Caki2 (cell line): Measurements from ENCODE around the gene MARCHF3. TPM values are rescaled to one million over a fixed set of nuclear protein-coding genes. Genes with fewer than 3 reads are reported as not detected.
A peak's percentile ranks its signal among the peaks of the same experiment; 100 is the strongest.
"Not testable (repeated sequence)": the region's sequence is repeated elsewhere in the genome, so short reads cannot be mapped to it uniquely, and the experiment has no call there.

Source experiments
- DNase-seq: peaks from one replicate; pipeline ENCODE4 v3.0.0-alpha.2; 2015; ENCODE audit warnings: low read depth
- in situ Hi-C: cut with HindIII; loops from 2 replicates; pipeline ENCODE4 v1.10.0; 2016; ENCODE audit warnings: low sequenced_read_pairs, low pct_unique_long_range_greater_than_20kb, mixed read lengths
- total RNA-seq: library from RNA; depleted of rRNA; stranded (reverse); fragments of >200 nt; shearing (Covaris generic); gene quantifications from 2 replicates; pipeline ENCODE4 v1.2.3, GENCODE V29; 2014; ENCODE audit warnings: low replicate concordance

MARCHF3 gene
- total RNA-seq, 1 experiment from 2014 or later = 2.0 TPM

DNA sequence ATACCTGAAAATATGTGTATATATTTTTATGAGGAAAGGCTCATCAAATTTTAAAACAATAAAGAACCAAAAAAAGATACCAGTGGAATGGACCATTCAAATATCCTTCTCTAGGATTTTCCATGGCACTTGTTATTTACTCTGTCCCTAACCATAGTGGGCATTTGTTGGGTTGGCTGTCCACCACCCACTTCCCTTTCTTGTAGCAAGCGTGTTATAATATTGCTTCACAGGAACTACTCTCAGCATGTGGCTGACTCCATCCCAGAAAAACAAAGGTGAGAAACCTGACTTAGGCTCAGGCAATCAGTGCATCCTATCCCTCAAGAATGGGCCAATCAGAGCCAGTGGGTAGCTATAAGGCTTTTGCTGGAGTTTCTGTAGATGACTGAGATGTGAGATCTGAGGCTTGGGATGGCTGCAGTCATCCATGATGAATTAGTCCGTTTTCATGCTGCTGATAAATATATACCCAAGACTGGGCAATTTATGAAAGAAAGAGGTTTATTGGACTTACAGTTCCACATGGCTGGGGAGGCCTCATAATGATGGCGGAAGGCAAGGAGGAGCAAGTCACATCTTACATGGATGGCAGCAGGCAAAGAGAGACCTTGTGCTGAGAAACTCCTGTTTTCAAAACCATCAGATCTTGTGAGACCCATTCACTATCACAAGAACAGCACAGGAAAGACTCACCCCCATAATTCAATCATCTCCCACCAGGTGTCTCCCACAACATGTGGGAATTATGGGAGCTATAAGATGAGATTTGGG lies 25.7 kb upstream of the MARCHF3 start:
- no peak for DNase-seq
- in situ Hi-C loops = no loop called here

DNA sequence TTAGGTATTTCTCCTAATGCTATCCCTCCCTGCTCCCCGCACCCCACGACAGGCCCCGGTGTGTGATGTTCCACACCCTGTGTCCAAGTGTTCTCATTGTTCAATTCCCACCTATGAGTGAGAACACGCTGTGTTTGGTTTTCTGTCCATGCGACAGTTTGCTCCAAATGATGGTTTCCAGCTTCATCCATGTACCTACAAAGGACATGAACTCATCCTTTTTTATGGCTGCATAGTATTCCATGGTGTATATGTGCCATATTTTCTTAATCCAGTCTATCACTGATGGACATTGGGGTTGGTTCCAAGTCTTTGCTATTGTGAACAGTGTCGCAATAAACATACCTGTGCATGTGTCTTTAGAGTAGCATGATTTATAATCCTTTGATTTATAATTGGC lies 23.2 kb upstream of the MARCHF3 start:
- DNase-seq, in situ Hi-C loops: not testable (repeated sequence)

- in situ Hi-C loops = no loop called here
- no peak for DNase-seq
Observed at GRCh38 chr5:127053049-127053448, 22.7 kb upstream of the MARCHF3 start.

DNA sequence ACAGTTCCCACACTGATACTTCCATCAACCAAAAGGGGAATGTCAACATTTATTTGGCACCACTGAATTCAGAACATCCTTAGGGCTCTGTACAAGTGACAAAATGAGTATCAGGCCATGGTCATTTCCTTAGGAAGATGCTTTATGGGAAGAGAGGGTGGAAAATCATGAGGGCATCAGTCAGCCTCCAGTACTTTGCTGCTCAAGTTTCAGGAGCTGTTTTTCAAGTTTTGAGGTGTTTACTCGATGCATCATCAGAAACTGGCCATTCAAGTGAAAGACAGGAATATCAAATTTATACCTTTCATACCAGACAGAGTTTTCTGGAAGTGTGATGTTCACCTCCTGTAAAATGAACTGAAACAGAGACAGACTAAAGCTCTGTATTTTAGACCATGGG lies 21.2 kb upstream of the MARCHF3 start:
- in situ Hi-C loops = no loop called here
- DNase-seq = no peak

- in situ Hi-C loops = no loop called here
- DNase-seq = no peak
Observed at GRCh38 chr5:127046343-127047072, 16.1 kb upstream of the MARCHF3 start.

- DNase-seq = no peak
- in situ Hi-C loops = no loop called here
Observed at GRCh38 chr5:127042593-127042992, 12.2 kb upstream of the MARCHF3 start.

GRCh38 chr5:127041571-127041970 lies 11.2 kb upstream of the MARCHF3 start:
- in situ Hi-C loops = no loop called here
- DNase-seq = no peak

DNA sequence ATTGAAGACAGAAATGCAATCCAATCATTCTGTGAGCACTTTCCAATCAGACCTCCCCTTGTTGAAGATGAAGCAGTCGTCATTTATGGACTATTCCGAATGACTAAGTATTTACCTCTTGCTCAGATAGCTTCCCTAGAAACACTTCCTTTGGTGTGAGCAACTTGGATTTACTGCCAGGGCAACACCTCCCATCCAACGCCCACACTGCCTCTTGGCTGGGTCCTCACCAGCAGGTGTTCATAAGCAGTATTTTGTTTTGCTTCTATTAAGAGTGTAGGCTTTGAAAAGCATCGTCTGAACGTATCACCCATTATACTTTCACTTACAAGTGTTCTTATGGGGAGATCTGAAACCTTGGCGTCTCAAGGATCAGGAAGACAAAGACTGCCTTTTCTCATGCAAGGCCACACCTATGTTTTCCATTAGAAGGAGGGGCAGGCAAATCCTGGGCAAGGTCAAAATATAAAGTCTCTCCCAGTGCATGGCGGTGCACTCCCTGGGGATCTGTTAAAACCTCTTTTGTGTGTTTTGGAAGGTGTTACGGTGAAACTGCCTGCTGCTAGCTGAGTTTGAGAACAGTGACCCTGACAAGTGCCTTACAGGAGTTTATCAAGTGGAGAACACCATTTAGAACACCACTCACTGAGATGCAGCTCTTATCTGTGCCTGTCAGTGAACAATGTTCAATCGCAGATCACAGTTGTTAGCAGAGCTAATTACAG lies 10.6 kb upstream of the MARCHF3 start:
- DNase-seq = no peak
- in situ Hi-C loops = no loop called here

- in situ Hi-C loops = no loop called here
- no peak for DNase-seq
Observed at GRCh38 chr5:127038550-127038949, 8.2 kb upstream of the MARCHF3 start.

GRCh38 chr5:127031863-127032232 lies 1.5 kb upstream of the MARCHF3 start:
- in situ Hi-C loops = no loop called here
- no peak for DNase-seq

- in situ Hi-C loops = no loop called here
- DNase-seq = no peak
Observed at GRCh38 chr5:127031147-127031862, 947 bp upstream of the MARCHF3 start.

- DNase-seq = peak; percentile 60
- in situ Hi-C loops = no loop called here
Observed at GRCh38 chr5:127029581-127030258, 638 bp downstream of the MARCHF3 start.

- no peak for DNase-seq
- in situ Hi-C loops = no loop called here
Observed at GRCh38 chr5:127028822-127029457, 1.4 kb downstream of the MARCHF3 start.

DNA sequence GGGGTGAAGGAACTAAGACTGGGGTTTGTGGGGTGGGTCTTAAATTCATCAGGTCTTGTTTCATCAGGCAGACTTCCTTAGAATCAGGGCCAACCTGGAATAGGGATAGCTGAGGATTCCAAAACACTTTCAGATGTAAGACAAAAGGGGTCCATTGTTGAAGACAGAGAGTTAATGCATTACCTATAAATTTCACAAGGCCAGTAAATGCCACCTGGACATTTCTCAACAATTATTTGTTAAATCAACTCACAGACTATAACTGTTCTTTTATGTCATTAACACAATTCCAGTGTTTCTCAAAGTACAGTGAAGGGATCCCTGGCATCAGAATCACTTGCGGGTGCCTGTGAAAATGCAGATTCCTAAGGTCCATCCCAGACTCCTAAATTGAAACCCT lies 2.8 kb downstream of the MARCHF3 start:
- in situ Hi-C loops = no loop called here
- no peak for DNase-seq

- in situ Hi-C loops = no loop called here
- DNase-seq = no peak
Observed at GRCh38 chr5:127026166-127026565, 4.2 kb downstream of the MARCHF3 start.

DNA sequence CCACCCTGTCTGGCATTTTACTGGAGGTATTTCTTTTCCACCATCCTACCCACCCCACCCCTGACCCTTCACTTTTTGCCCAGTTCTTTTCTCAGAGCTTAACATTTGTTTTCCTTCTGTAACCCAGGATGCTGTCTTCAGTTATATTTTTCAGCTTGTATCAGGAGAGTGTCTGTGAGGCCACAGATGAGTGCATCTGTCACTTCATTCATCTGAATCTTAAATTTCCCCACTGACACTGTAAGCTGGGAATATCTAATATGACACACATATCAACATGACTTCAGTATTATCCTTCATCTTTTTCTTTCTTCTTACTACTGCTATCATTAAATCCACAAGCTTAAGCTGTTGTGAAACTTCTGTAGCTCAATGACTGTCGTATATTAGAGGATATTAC lies 4.9 kb downstream of the MARCHF3 start:
- in situ Hi-C loops = no loop called here
- no peak for DNase-seq

DNA sequence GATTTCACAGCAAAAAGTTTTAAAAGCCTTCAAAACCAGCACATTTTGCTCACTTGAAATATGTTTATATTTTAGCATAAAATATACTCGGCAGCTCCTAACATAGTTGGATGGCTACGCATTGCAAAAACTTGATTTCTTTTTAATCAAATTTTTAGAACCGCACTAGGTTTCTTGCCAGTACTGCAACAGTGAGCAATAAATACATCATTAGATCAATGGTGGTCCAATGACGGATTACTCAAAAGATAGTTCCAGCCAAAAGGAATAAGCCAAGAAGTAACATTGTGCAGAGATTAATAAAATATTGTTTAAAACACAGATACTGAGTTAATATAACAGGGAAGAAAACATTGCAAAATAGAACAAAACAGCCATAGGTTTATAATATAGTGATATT lies 5.5 kb downstream of the MARCHF3 start:
- in situ Hi-C loops = no loop called here
- no peak for DNase-seq
